H1 (cell line): ENCODE results near the gene ARHGAP23. TPM values are rescaled to one million over a fixed set of nuclear protein-coding genes. Genes with fewer than 3 reads are reported as not detected.

ENCODE experiments used
- SP2 ChIP-seq: IDR thresholded peaks from 2 replicates; pipeline ENCODE4 v1.6.1; 2012; ENCODE audit warnings: mild to moderate bottlenecking, low read length, inconsistent platforms
- TCF12 ChIP-seq: IDR thresholded peaks from 2 replicates; pipeline ENCODE4 v1.6.1; 2011; ENCODE audit warnings: low read depth, mild to moderate bottlenecking, low read length
- TEAD4 ChIP-seq: IDR thresholded peaks from 2 replicates; pipeline ENCODE4 v1.6.1; 2012; ENCODE audit warnings: low read depth, low read length, inconsistent platforms, mixed read lengths
- polyA plus RNA-seq, 7 experiments: library from polyadenylated mRNA; depleted of rRNA in 3 of 7; stranded (reverse) in 5 of 7; unstranded in 2 of 7; fragments of >200 nt in 5 of 7; fragments of 200-250 nt in 2 of 7; gene quantifications; 1 replicate in 5 of 7; 2 replicates in 1 of 7; 4 replicates in 1 of 7; pipeline versions ENCODE4 v1.2.1 to v1.2.3, GENCODE V29; 2011 to 2013; ENCODE audit warnings: missing spikeins in 2 of 7, mixed read lengths in 2 of 7
- total RNA-seq: library from RNA; stranded (reverse); fragmentation: NEBNext Ultra II Directional; extraction: Animal tissue kit (Norgen Biotek cat#: 25700); gene quantifications from 2 replicates; pipeline ENCODE4 v1.2.1, GENCODE V29; 2021
- TF ChIP-seq, protein P1 (sequence below), 3 experiments: IDR thresholded peaks; 1 replicate in 2 of 3; 2 replicates in 1 of 3; pipeline versions ENCODE4 v1.5.1 to v1.6.1; 2011; ENCODE audit warnings: low read length in 3 of 3, mild to moderate bottlenecking in 3 of 3, inconsistent platforms in 2 of 3, low read depth in 1 of 3, moderate library complexity in 1 of 3; ENCODE audit not compliant: insufficient read depth in 1 of 3; ENCODE audit errors: control extremely low read depth in 1 of 3
- TF ChIP-seq, protein P2 (sequence below): IDR thresholded peaks from 2 replicates; pipeline ENCODE4 v1.6.1; 2012; ENCODE audit warnings: inconsistent platforms

Gene ARHGAP23
- total and polyA plus RNA-seq, 2 of the 8 experiments (the other 6 are each of a cell fraction or from before 2014, with no cell fraction given) = 16.3 to 107 TPM

DNA sequence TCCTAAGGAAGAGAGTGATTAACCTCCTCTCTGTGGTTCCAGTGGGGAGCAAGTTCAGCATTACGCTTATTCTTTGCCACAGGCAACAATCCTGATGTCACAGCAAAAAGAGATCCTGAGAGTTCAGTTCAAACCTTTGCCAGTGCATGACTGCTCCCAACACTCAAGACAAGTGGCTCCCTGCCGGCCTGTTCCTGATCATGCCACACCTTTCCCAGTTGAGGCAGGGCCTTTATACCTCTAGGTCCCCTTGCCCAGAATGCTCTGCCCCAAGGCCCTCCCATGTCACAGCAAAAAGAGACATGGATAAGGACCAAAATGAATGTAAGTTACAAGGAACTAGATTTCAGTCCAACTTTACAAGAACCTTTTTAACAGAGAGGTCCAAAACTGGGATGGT lies 31.0 kb upstream of the ARHGAP23 start (continued):
- TF ChIP-seq TEAD4 (no peak), SP2 (no peak), TCF12 (no peak)
- TF ChIP-seq, protein P1, sequence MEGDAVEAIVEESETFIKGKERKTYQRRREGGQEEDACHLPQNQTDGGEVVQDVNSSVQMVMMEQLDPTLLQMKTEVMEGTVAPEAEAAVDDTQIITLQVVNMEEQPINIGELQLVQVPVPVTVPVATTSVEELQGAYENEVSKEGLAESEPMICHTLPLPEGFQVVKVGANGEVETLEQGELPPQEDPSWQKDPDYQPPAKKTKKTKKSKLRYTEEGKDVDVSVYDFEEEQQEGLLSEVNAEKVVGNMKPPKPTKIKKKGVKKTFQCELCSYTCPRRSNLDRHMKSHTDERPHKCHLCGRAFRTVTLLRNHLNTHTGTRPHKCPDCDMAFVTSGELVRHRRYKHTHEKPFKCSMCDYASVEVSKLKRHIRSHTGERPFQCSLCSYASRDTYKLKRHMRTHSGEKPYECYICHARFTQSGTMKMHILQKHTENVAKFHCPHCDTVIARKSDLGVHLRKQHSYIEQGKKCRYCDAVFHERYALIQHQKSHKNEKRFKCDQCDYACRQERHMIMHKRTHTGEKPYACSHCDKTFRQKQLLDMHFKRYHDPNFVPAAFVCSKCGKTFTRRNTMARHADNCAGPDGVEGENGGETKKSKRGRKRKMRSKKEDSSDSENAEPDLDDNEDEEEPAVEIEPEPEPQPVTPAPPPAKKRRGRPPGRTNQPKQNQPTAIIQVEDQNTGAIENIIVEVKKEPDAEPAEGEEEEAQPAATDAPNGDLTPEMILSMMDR (IDR thresholded peaks at IDR 0.05; ENCODE audit: control extremely low read depth in 1 of 3, insufficient read depth in 1 of 3, low read depth in 1 of 3, low read length in 3 of 3) = no peak
- TF ChIP-seq, protein P2, sequence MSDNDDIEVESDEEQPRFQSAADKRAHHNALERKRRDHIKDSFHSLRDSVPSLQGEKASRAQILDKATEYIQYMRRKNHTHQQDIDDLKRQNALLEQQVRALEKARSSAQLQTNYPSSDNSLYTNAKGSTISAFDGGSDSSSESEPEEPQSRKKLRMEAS = no peak
